HG03066 (cell line): ENCODE data around the gene SLC44A3.
"Not testable (repeated sequence)": the region's sequence is repeated elsewhere in the genome, so short reads cannot be mapped to it uniquely, and the experiment has no call there.

Experiments used
- ATAC-seq: cut with Tn5 transposase; IDR thresholded peaks from one replicate; pipeline ENCODE4 v1.9.1; 2021; ENCODE audit warnings: low read depth; ENCODE audit not compliant: unreplicated experiment

The SLC44A3 gene

GRCh38 chr1:94928293-94928939, 108.3 kb downstream of the SLC44A3 start:
- ATAC-seq = no peak

- no peak for ATAC-seq
Observed at GRCh38 chr1:94929351-94930217, 109.4 kb downstream of the SLC44A3 start.

GRCh38 chr1:94931254-94931841, 111.2 kb downstream of the SLC44A3 start:
- ATAC-seq = no peak

- no peak for ATAC-seq
Observed at GRCh38 chr1:94934551-94934950, 114.4 kb downstream of the SLC44A3 start.

- no peak for ATAC-seq
Observed at GRCh38 chr1:94935034-94935433, 114.9 kb downstream of the SLC44A3 start.

- ATAC-seq = no peak
Observed at GRCh38 chr1:94935476-94935875, 115.3 kb downstream of the SLC44A3 start.

- no peak for ATAC-seq
Observed at GRCh38 chr1:94936861-94937620, 116.9 kb downstream of the SLC44A3 start.

- no peak for ATAC-seq
Observed at GRCh38 chr1:94937820-94938219, 117.7 kb downstream of the SLC44A3 start.

- ATAC-seq = no peak
Observed at GRCh38 chr1:94940738-94941137, 120.6 kb downstream of the SLC44A3 start.

GRCh38 chr1:94941480-94941879, 121.3 kb downstream of the SLC44A3 start:
- not testable (repeated sequence) for ATAC-seq

GRCh38 chr1:94942171-94943128, 122.3 kb downstream of the SLC44A3 start:
- no peak for ATAC-seq
